Common myeloid progenitor, CD34-positive (primary cell): Measurements from ENCODE around the gene GLP2R.

Experiments
- CTCF ChIA-PET: fragments of 350-600 bp; sonication (Branson Sonifier 250); formaldehyde crosslinking; loops from one replicate; lab custom pipeline; 2021; ENCODE audit warnings: antibody characterized with exemption; lab: Charles Lee
- POLR2A ChIA-PET: fragments of 350-600 bp; sonication (Branson Sonifier 250); formaldehyde crosslinking; loops from one replicate; lab custom pipeline; 2021; ENCODE audit warnings: antibody characterized with exemption; lab: Charles Lee
- DNase-seq, 3 donors: peaks; one replicate each; pipeline versions ENCODE4 v3.0.0 to v3.0.0-alpha.2; 2013
- H3K27ac ChIP-seq, 2 experiments: 1 replicate in 1 of 2; 2 replicates in 1 of 2; pipeline ENCODE4 v1.7.0; 2013; ENCODE audit warnings: inconsistent platforms in 2 of 2, low read length in 2 of 2, mild to moderate bottlenecking in 2 of 2, low read depth in 1 of 2, moderate library complexity in 1 of 2; ENCODE audit not compliant: severe bottlenecking in 2 of 2, insufficient read depth in 1 of 2, poor library complexity in 1 of 2
- H3K27me3 ChIP-seq, 5 experiments: replicated peaks in 2 of 5; 1 replicate in 3 of 5; 2 replicates in 2 of 5; pipeline versions ENCODE4 v1.6.1 to v1.7.0; 2013; ENCODE audit warnings: low read length in 4 of 5, mild to moderate bottlenecking in 2 of 5, moderate library complexity in 2 of 5, inconsistent platforms in 1 of 5; ENCODE audit not compliant: insufficient read depth in 5 of 5, control insufficient read depth in 4 of 5
- H3K36me3 ChIP-seq, 4 experiments: 1 replicate in 2 of 4; 2 replicates in 2 of 4; pipeline versions ENCODE4 v1.6.1 to v1.7.0; 2013; ENCODE audit warnings: low read length in 3 of 4, control low read depth in 1 of 4, mild to moderate bottlenecking in 1 of 4; ENCODE audit not compliant: control insufficient read depth in 4 of 4, insufficient read depth in 4 of 4
- H3K4me1 ChIP-seq, 4 experiments: 1 replicate in 3 of 4; 2 replicates in 1 of 4; pipeline versions ENCODE4 v1.6.1 to v1.7.1; 2013; ENCODE audit warnings: low read length in 3 of 4, mild to moderate bottlenecking in 3 of 4, control low read depth in 1 of 4, inconsistent platforms in 1 of 4, moderate library complexity in 1 of 4; ENCODE audit not compliant: control insufficient read depth in 4 of 4, insufficient read depth in 4 of 4; ENCODE audit errors: control extremely low read depth in 1 of 4
- H3K4me3 ChIP-seq, 7 experiments: 1 replicate in 4 of 7; 2 replicates in 3 of 7; pipeline versions ENCODE4 v1.5.1 to v1.7.0; 2013; ENCODE audit warnings: mild to moderate bottlenecking in 7 of 7, low read length in 6 of 7, moderate library complexity in 6 of 7, inconsistent platforms in 2 of 7, low read depth in 2 of 7, control low read depth in 1 of 7; ENCODE audit not compliant: insufficient read depth in 4 of 7, control insufficient read depth in 1 of 7; ENCODE audit errors: extremely low read depth in 1 of 7
- H3K9me3 ChIP-seq, 5 experiments: 1 replicate in 4 of 5; 2 replicates in 1 of 5; pipeline versions ENCODE4 v1.6.1 to v1.7.1; 2013; ENCODE audit warnings: low read length in 4 of 5, mild to moderate bottlenecking in 2 of 5, inconsistent platforms in 1 of 5, low read depth in 1 of 5, moderate library complexity in 1 of 5; ENCODE audit not compliant: control insufficient read depth in 4 of 5, insufficient read depth in 2 of 5; ENCODE audit errors: control extremely low read depth in 1 of 5
- WGBS: methylation state at CpG from one replicate; pipeline ENCODE4 v1.1.5; 2013; ENCODE audit not compliant: insufficient coverage; 5-methylcytosine and 5-hydroxymethylcytosine counted together

GLP2R gene

GRCh38 chr17:9837551-9838471, 12.1 kb downstream of the GLP2R start:
- H3K36me3 ChIP-seq = no peaks in the 10 kb centered on the region
- WGBS = 92% methylated on average over 9 of the region's 11 CpGs
- DNase-seq = no peak
- peaks cover 0 to 17% (median 5%) of the 10 kb centered on the region in 5 experiments for H3K27me3 ChIP-seq
- no peak overlapping the region for H3K4me3 ChIP-seq
- ChIA-PET CTCF (no interaction called here), POLR2A (no interaction called here)
- no peaks in the 10 kb centered on the region for H3K9me3 ChIP-seq
- no peak overlapping the region for H3K27ac ChIP-seq
- no peaks in the 10 kb centered on the region for H3K4me1 ChIP-seq

GRCh38 chr17:9839433-9839832, 13.7 kb downstream of the GLP2R start:
- no peak overlapping the region for H3K27ac ChIP-seq
- H3K4me3 ChIP-seq = no peak overlapping the region
- DNase-seq = no peak
- H3K27me3 ChIP-seq = peaks cover 0 to 17% (median 5%) of the 10 kb centered on the region in 5 experiments
- CTCF ChIA-PET = no interaction called here
- POLR2A ChIA-PET = interaction anchor here (0.6 kb wide), 1 partner anchor 677 kb away, joined by 4 read pairs; no protein-coding TSS in a partner anchor
- H3K36me3 ChIP-seq = no peaks in the 10 kb centered on the region
- WGBS = 71% methylated on average over 4 of the region's 4 CpGs
- H3K9me3 ChIP-seq = no peaks in the 10 kb centered on the region
- H3K4me1 ChIP-seq = no peaks in the 10 kb centered on the region

- H3K4me1 ChIP-seq = no peaks in the 10 kb centered on the region
- H3K9me3 ChIP-seq = peaks cover 0 to 1% (median 0%) of the 10 kb centered on the region in 5 experiments
- H3K4me3 ChIP-seq = no peak overlapping the region
- 83% methylated on average over 12 of the region's 14 CpGs for WGBS
- no peak overlapping the region for H3K27ac ChIP-seq
- POLR2A ChIA-PET = no interaction called here
- H3K27me3 ChIP-seq = peaks cover 0 to 17% (median 5%) of the 10 kb centered on the region in 5 experiments
- H3K36me3 ChIP-seq = no peaks in the 10 kb centered on the region
- DNase-seq = no peak
- CTCF ChIA-PET = interaction anchor here (0.6 kb wide), 2 partner anchors 125 to 956 kb away, joined by 3 to 4 read pairs; no protein-coding TSS in a partner anchor
These were observed 16.5 kb downstream of the GLP2R start for GRCh38 chr17:9842057-9842758.

GRCh38 chr17:9843152-9844010, 17.7 kb downstream of the GLP2R start:
- H3K4me1 ChIP-seq = no peaks in the 10 kb centered on the region
- H3K4me3 ChIP-seq = no peak overlapping the region
- H3K27me3 ChIP-seq = peaks cover 0 to 12% (median 2%) of the 10 kb centered on the region in 5 experiments
- DNase-seq = no peak
- WGBS = 90% methylated on average over 14 of the region's 14 CpGs
- ChIA-PET POLR2A (no interaction called here), CTCF (no interaction called here)
- no peak overlapping the region for H3K27ac ChIP-seq
- peaks cover 0 to 1% (median 0%) of the 10 kb centered on the region in 5 experiments for H3K9me3 ChIP-seq
- no peaks in the 10 kb centered on the region for H3K36me3 ChIP-seq

GRCh38 chr17:9844153-9844552, 18.4 kb downstream of the GLP2R start:
- CTCF ChIA-PET = no interaction called here
- H3K9me3 ChIP-seq = peaks cover 0 to 1% (median 0%) of the 10 kb centered on the region in 5 experiments
- WGBS = 77% methylated on average over 8 of the region's 8 CpGs
- no peaks in the 10 kb centered on the region for H3K4me1 ChIP-seq
- POLR2A ChIA-PET = no interaction called here
- no peak overlapping the region for H3K4me3 ChIP-seq
- H3K36me3 ChIP-seq = no peaks in the 10 kb centered on the region
- H3K27ac ChIP-seq = no peak overlapping the region
- peaks cover 0 to 5% (median 2%) of the 10 kb centered on the region in 5 experiments for H3K27me3 ChIP-seq
- DNase-seq = no peak

- no peak for DNase-seq
- WGBS = 100% methylated on average over 3 of the region's 4 CpGs
- Histone ChIP-seq H3K27me3 (peaks cover 0 to 2% (median 0%) of the 10 kb centered on the region in 5 experiments), H3K4me3 (no peak overlapping the region), H3K27ac (no peak overlapping the region), H3K4me1 (no peaks in the 10 kb centered on the region), H3K36me3 (no peaks in the 10 kb centered on the region), H3K9me3 (peaks cover 0 to 1% (median 0%) of the 10 kb centered on the region in 5 experiments)
- POLR2A ChIA-PET = no interaction called here
- CTCF ChIA-PET = no interaction called here
These were observed 19.6 kb downstream of the GLP2R start for GRCh38 chr17:9845306-9845705.
